OCI-LY3 (cell line): ENCODE measurements around the gene POTEG.
"Not testable (repeated sequence)": the region's sequence is repeated elsewhere in the genome, so short reads cannot be mapped to it uniquely, and the experiment has no call there.

Source experiments
- CTCF ChIP-seq: fragments of 200-600, 300-600 bp; sonication (generic); IDR thresholded peaks from 2 replicates; pipeline ENCODE4 v1.5.1; 2014; ENCODE audit warnings: antibody characterized with exemption, low read length, low read depth
- EZH2phosphoT487 ChIP-seq: fragments of 200-600 bp; shearing (Covaris generic); IDR thresholded peaks from 2 replicates; pipeline ENCODE4 v1.6.1; 2018; ENCODE audit warnings: antibody characterized with exemption, mixed run types, low read depth

- TF ChIP-seq CTCF, EZH2phosphoT487: not testable (repeated sequence)
These were observed 49.9 kb downstream of the POTEG start for GRCh38 chr14:19384088-19384781.
